IPS DF 6.9 (cell line): ENCODE data around the gene STARD9.

Experiments
- DNase-seq: peaks from one replicate; pipeline ENCODE4 v3.0.0-alpha.2; 2013; ENCODE audit warnings: low read depth, low spot score
- H3K27ac ChIP-seq: one replicate; pipeline ENCODE4 v1.5.1; 2013; ENCODE audit warnings: low read length, control low read depth
- H3K27me3 ChIP-seq: 2 replicates; pipeline ENCODE4 v1.6.1; 2013; ENCODE audit warnings: mild to moderate bottlenecking, low read length; ENCODE audit not compliant: control insufficient read depth, insufficient read depth
- H3K36me3 ChIP-seq: 2 replicates; pipeline ENCODE4 v1.6.1; 2013; ENCODE audit warnings: low read length; ENCODE audit not compliant: control insufficient read depth, insufficient read depth
- H3K4me1 ChIP-seq: 2 replicates; pipeline ENCODE4 v1.6.1; 2013; ENCODE audit warnings: low read length; ENCODE audit not compliant: control insufficient read depth, insufficient read depth
- H3K4me3 ChIP-seq: 2 replicates; pipeline ENCODE4 v1.5.1; 2013; ENCODE audit warnings: mild to moderate bottlenecking, low read length
- H3K9me3 ChIP-seq: 2 replicates; pipeline ENCODE4 v1.6.1; 2013; ENCODE audit warnings: low read length, inconsistent platforms; ENCODE audit not compliant: control insufficient read depth, insufficient read depth
- WGBS: extraction: QIAGEN DNeasy Blood & Tissue Kit; methylation state at CpG from one replicate; pipeline ENCODE4 v1.1.7; 2013; ENCODE audit warnings: mixed read lengths, missing lambda C conversion rate; ENCODE audit not compliant: insufficient read length, insufficient coverage; 5-methylcytosine and 5-hydroxymethylcytosine counted together

The STARD9 gene

GRCh38 chr15:42727750-42728381 lies 152.5 kb downstream of the STARD9 start:
- no peak overlapping the region for H3K27ac ChIP-seq
- H3K4me1 ChIP-seq, result peaks cover 2% of the 10 kb centered on the region; the same call in 1 of the 2 replicates
- no CpG with 5 or more reads among the region's 13 CpGs for WGBS
- peaks cover 31% of the 10 kb centered on the region for H3K36me3 ChIP-seq
- H3K4me3 ChIP-seq, result no peak overlapping the region
- no peak for DNase-seq
- no peaks in the 10 kb centered on the region for H3K27me3 ChIP-seq
- no peaks in the 10 kb centered on the region for H3K9me3 ChIP-seq

- no peak overlapping the region for H3K4me3 ChIP-seq
- WGBS, result no CpG with 5 or more reads among the region's 5 CpGs
- H3K27me3 ChIP-seq, result no peaks in the 10 kb centered on the region
- peaks cover 2% of the 10 kb centered on the region; the same call in 1 of the 2 replicates for H3K4me1 ChIP-seq
- H3K36me3 ChIP-seq, result peaks cover 27% of the 10 kb centered on the region
- no peak for DNase-seq
- no peaks in the 10 kb centered on the region for H3K9me3 ChIP-seq
- no peak overlapping the region for H3K27ac ChIP-seq
Observed at GRCh38 chr15:42728560-42728959, 153.2 kb downstream of the STARD9 start.

- peaks cover 2% of the 10 kb centered on the region; the same call in 1 of the 2 replicates for H3K4me1 ChIP-seq
- peaks cover 29% of the 10 kb centered on the region for H3K36me3 ChIP-seq
- no CpG with 5 or more reads among the region's 14 CpGs for WGBS
- no peak overlapping the region for H3K4me3 ChIP-seq
- no peak for DNase-seq
- H3K27me3 ChIP-seq, result no peaks in the 10 kb centered on the region
- H3K9me3 ChIP-seq, result no peaks in the 10 kb centered on the region
- no peak overlapping the region for H3K27ac ChIP-seq
Observed at GRCh38 chr15:42728972-42729371, 153.6 kb downstream of the STARD9 start.

DNA sequence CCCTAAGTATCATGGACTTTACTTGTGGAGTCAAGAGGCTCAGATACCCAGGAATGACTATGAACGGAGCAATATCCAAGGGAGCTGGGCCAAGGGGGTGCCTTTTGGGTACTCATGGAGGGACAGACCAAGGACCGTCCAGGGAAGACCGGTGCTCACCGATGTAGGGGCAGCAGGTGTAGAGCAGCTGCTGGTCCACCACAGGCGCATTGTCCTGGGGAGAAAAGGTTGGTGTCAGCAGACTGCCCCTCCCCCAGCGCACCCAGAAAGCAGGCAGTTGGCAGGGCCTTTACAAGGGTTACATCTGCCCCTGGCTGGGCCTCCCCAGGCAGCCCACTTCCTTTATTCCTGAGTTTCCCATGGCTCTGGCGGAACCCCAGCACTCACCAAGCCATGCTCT lies 154.0 kb downstream of the STARD9 start:
- peaks cover 2% of the 10 kb centered on the region; the same call in 1 of the 2 replicates for H3K4me1 ChIP-seq
- WGBS, result no CpG with 5 or more reads among the region's 7 CpGs
- no peak for DNase-seq
- H3K36me3 ChIP-seq, result peaks cover 29% of the 10 kb centered on the region
- H3K27me3 ChIP-seq, result no peaks in the 10 kb centered on the region
- H3K9me3 ChIP-seq, result no peaks in the 10 kb centered on the region
- H3K27ac ChIP-seq, result no peak overlapping the region
- no peak overlapping the region for H3K4me3 ChIP-seq

DNA sequence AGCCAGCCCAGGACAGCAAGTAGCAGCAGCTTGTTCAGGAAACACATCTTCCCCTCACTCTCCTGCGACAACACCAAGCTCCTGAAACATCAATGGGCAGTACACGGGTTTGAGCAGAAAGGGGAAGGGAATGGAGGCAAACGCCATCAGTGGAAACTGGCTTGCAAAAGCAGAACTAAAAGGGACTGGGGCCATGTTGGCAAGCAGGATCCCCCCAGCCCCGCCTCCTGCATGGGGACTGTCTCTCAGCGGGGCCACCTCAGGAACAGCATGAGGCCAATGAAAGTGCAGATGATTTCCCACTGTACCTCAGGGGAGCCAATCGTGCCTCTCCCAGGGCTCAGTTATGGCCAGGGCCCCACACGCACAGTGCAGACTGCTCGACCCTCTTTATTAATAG lies 154.7 kb downstream of the STARD9 start:
- Histone ChIP-seq H3K4me1 (peaks cover 2% of the 10 kb centered on the region; the same call in 1 of the 2 replicates), H3K27ac (no peak overlapping the region), H3K36me3 (peaks cover 27% of the 10 kb centered on the region), H3K27me3 (no peaks in the 10 kb centered on the region), H3K9me3 (no peaks in the 10 kb centered on the region), H3K4me3 (no peak overlapping the region)
- no CpG with 5 or more reads among the region's 8 CpGs for WGBS
- DNase-seq, result no peak

DNA sequence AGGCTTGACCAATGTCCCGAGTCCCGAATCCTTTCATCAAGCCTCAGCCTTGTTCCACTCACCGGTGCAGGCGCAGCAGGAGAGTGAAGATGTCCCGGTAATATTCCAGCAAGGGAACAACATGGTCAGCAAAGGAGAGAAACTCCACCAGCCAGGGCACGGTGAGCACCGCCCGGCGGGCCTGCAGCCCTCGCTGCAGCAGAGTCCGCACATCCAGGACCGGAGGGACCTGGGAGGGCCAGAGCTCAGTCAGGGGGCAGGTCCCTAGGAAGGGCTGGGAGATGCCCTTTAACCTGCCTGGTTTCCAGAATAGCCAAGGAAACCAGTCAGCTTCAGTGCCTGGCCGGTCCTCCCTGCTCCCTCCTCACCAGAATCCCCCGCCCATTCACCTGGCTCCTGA lies 155.1 kb downstream of the STARD9 start:
- no peak overlapping the region for H3K4me3 ChIP-seq
- no peaks in the 10 kb centered on the region for H3K27me3 ChIP-seq
- H3K4me1 ChIP-seq, result peaks cover 2% of the 10 kb centered on the region; the same call in 1 of the 2 replicates
- WGBS, result no CpG with 5 or more reads among the region's 14 CpGs
- DNase-seq, result no peak
- H3K27ac ChIP-seq, result no peak overlapping the region
- peaks cover 26% of the 10 kb centered on the region for H3K36me3 ChIP-seq
- H3K9me3 ChIP-seq, result no peaks in the 10 kb centered on the region

DNA sequence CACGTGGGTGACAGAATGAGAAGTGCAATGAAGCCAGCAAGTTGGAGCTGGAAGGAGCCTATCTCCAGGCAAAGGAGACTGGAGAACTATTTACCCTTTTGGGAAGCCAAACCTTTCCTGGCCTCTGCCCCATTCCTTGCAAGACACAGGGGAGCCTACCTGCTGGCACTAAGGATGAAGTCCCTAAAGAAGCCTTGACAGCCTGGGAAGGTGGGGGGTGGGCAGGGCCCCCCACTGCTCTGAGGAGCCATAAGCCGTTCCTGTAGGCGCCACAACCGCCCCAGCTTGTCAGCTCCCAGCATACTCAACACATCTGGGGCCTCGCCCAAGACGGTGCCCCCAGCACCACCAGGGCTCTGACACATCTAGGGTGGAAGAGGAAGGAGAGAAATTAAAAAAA lies 156.1 kb downstream of the STARD9 start:
- Histone ChIP-seq H3K27ac (no peak overlapping the region), H3K4me3 (no peak overlapping the region), H3K27me3 (no peaks in the 10 kb centered on the region), H3K9me3 (no peaks in the 10 kb centered on the region), H3K4me1 (peaks cover 2% of the 10 kb centered on the region; the same call in 1 of the 2 replicates), H3K36me3 (peaks cover 21% of the 10 kb centered on the region; the same call in 1 of the 2 replicates)
- DNase-seq, result no peak
- WGBS, result no CpG with 5 or more reads among the region's 6 CpGs

DNA sequence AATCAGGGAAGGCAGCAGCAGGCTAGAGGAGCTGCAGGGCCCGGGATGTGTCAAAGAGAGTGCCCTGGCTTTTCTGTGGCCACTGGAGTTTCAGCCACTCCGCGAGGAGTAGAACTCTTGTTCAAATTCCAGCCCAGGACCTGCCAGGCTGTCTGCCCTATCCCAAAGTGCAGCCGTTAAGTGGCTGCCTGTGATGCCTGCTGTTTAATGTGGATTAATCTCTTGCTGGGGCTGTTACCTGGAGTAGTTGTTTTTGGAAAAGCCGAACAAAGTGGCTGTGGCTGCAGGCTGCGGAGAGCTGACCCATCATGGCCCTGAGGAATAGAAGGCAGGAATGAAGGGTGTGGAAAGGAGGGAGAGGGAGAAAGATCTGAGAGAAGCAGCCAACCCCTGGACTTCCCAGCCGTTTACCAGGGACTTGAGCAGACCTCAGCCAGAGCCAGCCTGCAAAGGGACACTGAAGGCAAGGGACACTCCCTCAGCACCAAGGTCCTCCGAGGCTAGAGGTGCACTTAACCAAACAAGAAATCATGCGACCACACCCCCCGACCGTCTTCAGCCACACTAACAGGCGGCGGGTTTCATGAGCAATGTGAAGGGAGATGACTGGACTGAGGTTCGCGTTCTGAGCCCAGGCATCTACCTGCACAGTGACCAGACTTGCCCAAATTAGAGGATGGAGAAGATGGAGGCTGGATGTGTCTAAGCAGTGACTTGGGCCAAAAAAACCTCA lies 156.9 kb downstream of the STARD9 start:
- no peak overlapping the region for H3K27ac ChIP-seq
- no peak for DNase-seq
- peaks cover 21% of the 10 kb centered on the region; the same call in 1 of the 2 replicates for H3K36me3 ChIP-seq
- no CpG with 5 or more reads among the region's 15 CpGs for WGBS
- H3K4me3 ChIP-seq, result no peak overlapping the region
- H3K4me1 ChIP-seq, result peaks cover 2% of the 10 kb centered on the region; the same call in 1 of the 2 replicates
- H3K27me3 ChIP-seq, result no peaks in the 10 kb centered on the region
- no peaks in the 10 kb centered on the region for H3K9me3 ChIP-seq

DNA sequence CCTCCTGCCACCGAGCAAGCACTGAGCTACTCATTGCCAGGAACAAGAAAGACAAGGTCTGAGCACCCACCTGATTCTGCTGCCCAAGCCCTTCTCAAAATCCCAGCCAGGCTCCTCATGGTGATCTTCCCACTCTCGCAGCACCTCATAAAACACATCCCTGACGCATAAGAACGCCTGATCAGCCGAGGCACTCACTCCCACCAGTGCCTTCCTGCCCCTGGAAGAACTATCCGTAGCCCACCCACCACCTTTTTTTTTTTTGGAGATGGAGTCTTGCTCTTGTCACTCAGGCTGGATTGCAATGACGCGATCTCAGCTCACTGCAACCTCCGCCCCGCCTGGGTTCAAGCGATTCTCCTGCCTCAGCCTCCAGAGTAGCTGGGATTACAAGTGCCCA lies 157.6 kb downstream of the STARD9 start:
- no peak for DNase-seq
- Histone ChIP-seq H3K9me3 (no peaks in the 10 kb centered on the region), H3K27me3 (no peaks in the 10 kb centered on the region), H3K4me1 (peaks cover 2% of the 10 kb centered on the region; the same call in 1 of the 2 replicates), H3K4me3 (no peak overlapping the region), H3K36me3 (peaks cover 14% of the 10 kb centered on the region; the same call in 1 of the 2 replicates), H3K27ac (no peak overlapping the region)
- no CpG with 5 or more reads among the region's 11 CpGs for WGBS

- Histone ChIP-seq H3K27ac (no peak overlapping the region), H3K27me3 (no peaks in the 10 kb centered on the region), H3K4me1 (peaks cover 2% of the 10 kb centered on the region; the same call in 1 of the 2 replicates), H3K9me3 (no peaks in the 10 kb centered on the region), H3K4me3 (no peak overlapping the region), H3K36me3 (peaks cover 14% of the 10 kb centered on the region; the same call in 1 of the 2 replicates)
- no CpG with 5 or more reads among the region's 6 CpGs for WGBS
- DNase-seq, result no peak
Observed at GRCh38 chr15:42734076-42734672, 158.8 kb downstream of the STARD9 start.
